GM18868 (cell line): ENCODE measurements around the gene KLF2.

ENCODE experiments used
- ATAC-seq: cut with Tn5 transposase; IDR thresholded peaks from one replicate; pipeline ENCODE4 v1.9.1; 2021; ENCODE audit warnings: mild to moderate bottlenecking, moderate library complexity; ENCODE audit not compliant: unreplicated experiment

KLF2 gene

GRCh38 chr19:16375157-16375935 is 50.7 kb downstream of the KLF2 start:
- no peak for ATAC-seq

GRCh38 chr19:16375936-16376185 is 51.2 kb downstream of the KLF2 start:
- ATAC-seq = no peak

GRCh38 chr19:16376241-16376640 is 51.6 kb downstream of the KLF2 start:
- no peak for ATAC-seq

- no peak for ATAC-seq
Measured at GRCh38 chr19:16376649-16377048, 52.0 kb downstream of the KLF2 start.

- no peak for ATAC-seq
Measured at GRCh38 chr19:16377521-16377920, 52.9 kb downstream of the KLF2 start.
